AG10803 (cell line): ENCODE data around the gene ZNF687.

ENCODE experiments used
- DNase-seq: peaks from one replicate; pipeline ENCODE4 v3.0.0; 2010; ENCODE audit warnings: low read depth
- H3K4me3 ChIP-seq: 2 replicates; pipeline ENCODE4 v1.5.1; 2011; ENCODE audit warnings: mild to moderate bottlenecking, low read length, control low read depth
- TF ChIP-seq, protein P1 (sequence below): conservative IDR thresholded peaks from 2 replicates; pipeline ENCODE4 v1.5.1; 2011; ENCODE audit warnings: mild to moderate bottlenecking, low read length, control low read depth, inconsistent platforms

The ZNF687 gene

DNA sequence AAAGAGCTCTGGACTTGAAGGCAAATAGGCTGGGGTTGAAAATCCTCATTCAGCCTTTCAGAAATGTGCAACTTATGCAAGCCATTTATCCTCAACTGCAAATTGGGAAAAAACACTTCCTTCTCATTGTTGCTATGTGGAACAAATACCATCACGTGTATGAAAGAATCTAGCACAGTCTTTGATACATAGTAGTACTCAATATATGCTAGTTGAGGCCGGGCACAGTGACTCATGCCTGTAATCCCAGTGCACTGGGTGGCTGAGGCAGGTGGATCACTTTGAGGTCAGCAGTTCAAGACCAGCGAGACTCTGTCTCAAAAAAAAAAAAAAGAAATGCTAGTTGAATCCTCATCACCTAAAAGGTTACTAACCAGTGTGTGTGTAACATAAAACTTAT, 36.9 kb downstream of the ZNF687 start:
- DNase-seq, result no peak
- no peak overlapping the region for H3K4me3 ChIP-seq
- TF ChIP-seq, protein P1, sequence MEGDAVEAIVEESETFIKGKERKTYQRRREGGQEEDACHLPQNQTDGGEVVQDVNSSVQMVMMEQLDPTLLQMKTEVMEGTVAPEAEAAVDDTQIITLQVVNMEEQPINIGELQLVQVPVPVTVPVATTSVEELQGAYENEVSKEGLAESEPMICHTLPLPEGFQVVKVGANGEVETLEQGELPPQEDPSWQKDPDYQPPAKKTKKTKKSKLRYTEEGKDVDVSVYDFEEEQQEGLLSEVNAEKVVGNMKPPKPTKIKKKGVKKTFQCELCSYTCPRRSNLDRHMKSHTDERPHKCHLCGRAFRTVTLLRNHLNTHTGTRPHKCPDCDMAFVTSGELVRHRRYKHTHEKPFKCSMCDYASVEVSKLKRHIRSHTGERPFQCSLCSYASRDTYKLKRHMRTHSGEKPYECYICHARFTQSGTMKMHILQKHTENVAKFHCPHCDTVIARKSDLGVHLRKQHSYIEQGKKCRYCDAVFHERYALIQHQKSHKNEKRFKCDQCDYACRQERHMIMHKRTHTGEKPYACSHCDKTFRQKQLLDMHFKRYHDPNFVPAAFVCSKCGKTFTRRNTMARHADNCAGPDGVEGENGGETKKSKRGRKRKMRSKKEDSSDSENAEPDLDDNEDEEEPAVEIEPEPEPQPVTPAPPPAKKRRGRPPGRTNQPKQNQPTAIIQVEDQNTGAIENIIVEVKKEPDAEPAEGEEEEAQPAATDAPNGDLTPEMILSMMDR, result no peak

DNA sequence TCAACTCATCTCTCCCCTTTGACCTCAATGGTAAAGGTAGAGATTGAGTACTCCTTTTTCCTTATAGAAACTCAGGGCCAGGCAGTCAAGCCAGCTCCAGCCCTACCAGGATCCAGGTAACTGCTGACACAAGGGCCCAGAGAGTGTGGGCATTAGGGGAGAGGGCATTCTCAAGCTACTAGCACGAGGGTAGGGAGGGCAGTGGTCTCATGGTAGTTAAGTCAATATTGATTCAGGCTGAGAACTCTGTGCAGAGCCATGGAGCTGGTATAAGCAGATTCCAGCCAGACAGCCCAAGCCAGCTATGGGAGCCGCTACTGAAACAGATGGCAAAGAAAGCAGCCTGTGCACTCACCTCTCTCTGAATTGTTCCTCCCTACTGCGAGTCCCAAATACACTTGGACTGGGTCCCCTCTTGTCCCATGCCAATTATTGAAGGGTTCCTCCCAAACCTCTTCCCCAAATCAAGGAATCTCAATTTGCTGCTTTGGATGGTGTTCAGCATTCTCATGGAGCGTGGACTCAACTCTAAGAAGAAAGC, 42.4 kb downstream of the ZNF687 start:
- TF ChIP-seq, protein P1, result no peak
- DNase-seq, result no peak
- H3K4me3 ChIP-seq, result no peak overlapping the region

DNA sequence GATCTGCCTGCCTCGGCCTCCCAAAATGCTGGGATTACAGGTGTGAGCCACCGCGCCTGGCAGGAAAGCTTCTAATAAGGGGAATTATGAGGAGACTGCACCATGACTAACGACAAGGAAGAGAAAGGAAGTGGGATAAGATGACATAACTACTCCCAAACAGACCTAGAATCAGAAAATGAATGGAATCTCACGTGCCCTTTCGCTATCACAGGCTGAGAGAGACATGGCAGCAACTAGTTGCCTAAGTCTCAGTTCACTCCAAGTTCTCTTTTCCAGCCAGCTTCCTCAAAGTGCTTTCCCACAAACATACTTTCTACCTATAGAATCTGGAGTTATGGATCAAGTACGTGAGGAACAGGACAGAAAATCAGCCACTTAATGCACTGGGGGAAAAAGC, 43.1 kb downstream of the ZNF687 start:
- no peak for DNase-seq
- TF ChIP-seq, protein P1, result no peak
- no peak overlapping the region; the same call in 1 of the 2 replicates for H3K4me3 ChIP-seq

DNA sequence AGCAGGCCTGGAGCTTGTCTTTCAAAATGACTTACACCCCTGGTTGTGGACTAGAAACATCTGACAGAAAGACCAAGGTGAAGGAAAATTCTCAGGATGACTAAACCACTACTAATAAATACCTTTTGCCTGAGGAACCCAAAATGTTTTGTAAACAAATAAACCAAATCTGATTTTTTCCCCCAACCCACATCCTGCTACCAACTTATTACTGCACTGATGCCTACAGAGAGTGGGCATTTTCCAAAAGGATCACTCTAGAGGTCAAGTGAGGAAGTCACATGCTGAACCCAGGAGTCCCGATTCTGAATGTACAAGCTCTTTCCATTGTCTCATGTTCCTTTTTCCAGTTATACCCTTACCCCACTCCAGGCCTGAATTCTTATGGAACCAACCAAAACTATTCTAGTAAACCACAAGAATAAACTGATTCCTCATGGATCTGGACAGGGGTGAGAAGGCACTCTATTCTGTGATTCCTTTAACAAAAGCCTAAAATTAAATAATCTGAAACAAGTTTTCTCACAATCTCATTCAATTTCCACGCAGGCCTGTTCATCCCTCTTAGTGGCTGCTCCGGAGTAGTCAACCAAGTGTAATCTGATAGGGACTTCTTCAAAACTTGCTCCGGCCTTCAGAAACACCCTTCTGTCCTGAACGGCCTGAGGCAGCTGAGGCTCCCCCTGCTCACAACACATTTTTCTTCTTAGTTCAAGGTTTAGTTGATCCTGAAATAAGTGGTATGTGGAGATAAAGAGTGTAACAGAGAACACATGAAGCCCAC, 43.7 kb downstream of the ZNF687 start:
- peak; percentile 33 for DNase-seq
- TF ChIP-seq, protein P1, result no peak
- peak overlapping the region; percentile 83 for H3K4me3 ChIP-seq

DNA sequence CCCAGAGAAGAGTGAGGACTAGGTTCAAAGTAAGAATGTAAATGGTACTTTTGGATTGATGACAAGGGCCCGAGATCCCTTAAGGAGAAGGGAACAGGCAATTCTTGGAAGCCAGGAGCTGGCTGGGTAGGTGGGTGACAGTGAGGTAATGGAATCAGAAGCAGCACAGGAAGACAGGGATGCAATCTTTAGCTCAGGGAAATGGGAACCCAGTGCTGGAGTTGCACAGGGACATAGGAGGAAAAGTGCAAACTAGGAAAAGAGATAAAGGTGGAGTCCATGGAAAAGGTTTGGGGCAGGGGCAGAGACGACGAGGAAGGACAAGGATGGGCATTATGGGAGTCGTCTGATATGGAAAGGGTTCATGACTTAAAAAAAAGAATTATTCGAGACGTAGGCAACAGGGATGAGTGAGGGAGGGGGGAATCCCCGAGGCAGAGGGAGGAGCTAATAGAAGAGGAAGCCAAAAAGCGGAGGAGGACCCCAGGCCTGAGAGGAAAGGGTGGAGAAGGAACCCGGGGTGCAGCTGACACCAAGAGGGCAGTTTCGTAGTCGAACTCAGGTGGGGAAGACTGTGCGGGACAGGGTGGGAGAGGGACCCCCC, 44.6 kb downstream of the ZNF687 start:
- DNase-seq, result peak; percentile 40
- TF ChIP-seq, protein P1, result no peak
- peak overlapping the region; percentile 83 for H3K4me3 ChIP-seq

DNA sequence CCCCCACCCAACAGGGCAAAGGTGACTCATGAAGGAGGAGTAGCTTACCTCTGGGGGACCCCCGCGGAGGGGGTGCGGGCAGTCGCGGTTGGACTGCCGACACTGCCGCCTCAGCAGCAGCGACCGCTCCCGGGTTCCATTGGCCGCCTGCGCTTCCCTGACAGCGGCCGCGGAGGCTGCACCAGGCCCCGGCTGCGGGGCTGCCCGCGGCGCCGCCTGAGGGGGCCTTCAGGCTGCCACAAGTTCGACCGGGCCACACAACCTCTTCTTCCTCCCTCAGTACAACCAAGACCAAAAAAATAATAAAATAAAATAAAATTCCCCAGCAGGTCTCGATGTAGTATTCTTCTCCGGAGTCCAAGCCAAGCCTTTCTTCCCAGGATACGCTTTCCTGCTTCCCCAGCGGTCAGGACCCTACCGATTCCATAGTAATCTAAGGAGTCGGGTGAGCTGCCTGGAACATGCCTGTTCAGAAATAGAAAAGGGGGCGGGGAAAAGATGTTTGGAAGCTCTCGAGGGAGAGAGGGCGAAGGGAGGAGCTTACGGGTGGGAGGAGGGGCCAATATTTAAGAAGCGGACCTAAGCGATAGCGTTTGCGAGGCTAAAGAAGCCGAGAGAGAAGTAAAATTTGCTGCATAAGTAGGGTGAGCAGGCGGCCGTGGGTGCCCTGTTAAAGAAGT, 45.3 kb downstream of the ZNF687 start, which contains the start of gene PI4KB:
Gene PI4KB (minus strand): TSS at position 194 of the 680 bp plus-strand sequence. CDS start 10,935 bp downstream, outside the sequence.
- TF ChIP-seq, protein P1, result no peak
- peak within 1 kb of the TSS; percentile 83 for H3K4me3 ChIP-seq
- peak; percentile 98 for DNase-seq
